ENCODE data around the gene ZNF532. TPM values are rescaled to one million over a fixed set of nuclear protein-coding genes. Genes with fewer than 3 reads are reported as not detected.
"Not testable (repeated sequence)": the region's sequence is repeated elsewhere in the genome, so short reads cannot be mapped to it uniquely, and the experiment has no call there.

The ZNF532 gene
- total RNA-seq = 39.7 and 41.3 TPM in 2 replicates

- TF ChIP-seq, protein P1, sequence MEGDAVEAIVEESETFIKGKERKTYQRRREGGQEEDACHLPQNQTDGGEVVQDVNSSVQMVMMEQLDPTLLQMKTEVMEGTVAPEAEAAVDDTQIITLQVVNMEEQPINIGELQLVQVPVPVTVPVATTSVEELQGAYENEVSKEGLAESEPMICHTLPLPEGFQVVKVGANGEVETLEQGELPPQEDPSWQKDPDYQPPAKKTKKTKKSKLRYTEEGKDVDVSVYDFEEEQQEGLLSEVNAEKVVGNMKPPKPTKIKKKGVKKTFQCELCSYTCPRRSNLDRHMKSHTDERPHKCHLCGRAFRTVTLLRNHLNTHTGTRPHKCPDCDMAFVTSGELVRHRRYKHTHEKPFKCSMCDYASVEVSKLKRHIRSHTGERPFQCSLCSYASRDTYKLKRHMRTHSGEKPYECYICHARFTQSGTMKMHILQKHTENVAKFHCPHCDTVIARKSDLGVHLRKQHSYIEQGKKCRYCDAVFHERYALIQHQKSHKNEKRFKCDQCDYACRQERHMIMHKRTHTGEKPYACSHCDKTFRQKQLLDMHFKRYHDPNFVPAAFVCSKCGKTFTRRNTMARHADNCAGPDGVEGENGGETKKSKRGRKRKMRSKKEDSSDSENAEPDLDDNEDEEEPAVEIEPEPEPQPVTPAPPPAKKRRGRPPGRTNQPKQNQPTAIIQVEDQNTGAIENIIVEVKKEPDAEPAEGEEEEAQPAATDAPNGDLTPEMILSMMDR (IDR thresholded peaks at IDR 0.05; ENCODE audit: insufficient read depth, low read length, severe bottlenecking) = no peak
- Histone ChIP-seq H3K36me3 (ENCODE audit: control insufficient read depth, insufficient read depth, low read length) (peaks cover 7% of the 10 kb centered on the region), H3K4me3 (ENCODE audit: low read depth, low read length) (peak within 1 kb of the TSS; percentile 44), H3K27me3 (ENCODE audit: control insufficient read depth, insufficient read depth, low read length) (no peaks in the 10 kb centered on the region)
- DNase-seq (ENCODE audit: low read depth) (peak; percentile 64), FAIRE-seq (peak; percentile 94)
Observed at GRCh38 chr18:58864146-58865032, at the start of gene ZNF532. Gene ZNF532, plus strand, starts transcription at chr18:58864877. CDS start in a region left out here.

GRCh38 chr18:58819051-58819450 lies 45.6 kb upstream of the ZNF532 start:
- Histone ChIP-seq H3K4me3 (ENCODE audit: low read depth, low read length) (no peak overlapping the region), H3K27me3 (ENCODE audit: control insufficient read depth, insufficient read depth, low read length) (no peaks in the 10 kb centered on the region), H3K36me3 (ENCODE audit: control insufficient read depth, insufficient read depth, low read length) (no peaks in the 10 kb centered on the region)
- TF ChIP-seq, protein P1 (IDR thresholded peaks at IDR 0.05; ENCODE audit: insufficient read depth, low read length, severe bottlenecking) = no peak
- FAIRE-seq (no peak), DNase-seq (ENCODE audit: low read depth) (no peak)

DNA sequence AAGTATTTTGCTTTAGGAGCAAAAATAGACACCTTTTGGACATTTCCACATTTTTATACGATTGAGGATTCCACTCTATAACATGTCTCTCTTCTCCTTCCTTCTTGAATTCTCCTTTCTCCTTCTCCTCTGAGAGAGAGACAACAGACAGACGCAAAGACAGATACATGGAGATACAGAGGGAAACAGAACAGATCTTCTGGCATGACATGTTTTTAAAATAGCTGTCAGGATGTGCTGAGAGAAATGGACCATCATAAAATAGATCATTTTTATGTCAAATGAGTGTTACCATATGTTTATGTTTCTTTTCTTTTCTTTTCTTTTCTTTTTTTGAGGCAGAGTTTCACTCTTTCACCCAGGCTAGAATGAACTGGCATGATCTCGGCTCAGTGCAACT lies 44.4 kb upstream of the ZNF532 start:
- TF ChIP-seq, protein P1 (IDR thresholded peaks at IDR 0.05; ENCODE audit: insufficient read depth, low read length, severe bottlenecking) = no peak

DNA sequence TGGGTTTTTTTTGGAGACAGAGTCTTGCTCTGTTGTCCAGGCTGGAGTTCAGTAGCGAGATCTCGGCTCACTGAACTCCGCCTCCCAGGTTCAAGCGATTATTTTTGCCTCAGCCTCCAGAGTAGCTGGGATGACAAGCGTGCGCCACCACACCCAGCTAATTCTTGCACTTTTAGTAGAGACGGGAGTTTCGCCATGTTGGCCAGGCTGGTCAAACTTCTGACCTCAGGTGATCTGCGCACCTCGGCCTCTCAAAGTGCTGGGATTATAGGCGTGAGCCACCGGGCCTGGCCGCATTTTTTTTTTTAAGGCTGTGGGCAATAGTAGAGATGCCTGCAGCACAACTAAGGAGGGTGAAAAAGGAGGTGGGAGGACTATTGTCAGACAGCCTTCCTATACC lies 41.7 kb upstream of the ZNF532 start:
- TF ChIP-seq, protein P1 (IDR thresholded peaks at IDR 0.05; ENCODE audit: insufficient read depth, low read length, severe bottlenecking) = no peak
- no peak for FAIRE-seq

More for the DNA sequence above, 44.4 kb upstream of the ZNF532 start:
- no peak for FAIRE-seq
- Histone ChIP-seq H3K4me3 (ENCODE audit: low read depth, low read length) (no peak overlapping the region), H3K36me3 (ENCODE audit: control insufficient read depth, insufficient read depth, low read length) (no peaks in the 10 kb centered on the region), H3K27me3 (ENCODE audit: control insufficient read depth, insufficient read depth, low read length) (no peaks in the 10 kb centered on the region)
- DNase-seq (ENCODE audit: low read depth) = no peak

DNA sequence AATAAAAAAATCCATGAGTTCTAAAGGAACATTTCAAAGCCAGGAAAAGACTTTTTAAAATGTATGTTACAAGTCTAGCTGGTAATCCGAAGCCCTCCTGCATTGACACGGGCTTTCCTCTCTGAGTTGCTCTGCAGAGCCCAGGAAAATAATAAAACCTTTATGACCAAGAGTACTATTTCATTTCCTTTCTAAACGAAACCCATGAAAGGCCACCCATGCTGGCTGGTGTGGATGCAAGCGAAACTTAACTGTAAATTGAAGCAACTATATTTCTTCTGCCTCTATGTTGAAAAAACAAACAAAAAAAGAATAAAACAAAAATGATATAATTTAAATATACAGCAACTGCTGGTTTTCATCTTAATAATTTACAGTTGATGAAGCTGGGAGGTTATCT lies 41.3 kb upstream of the ZNF532 start:
- Histone ChIP-seq H3K27me3 (ENCODE audit: control insufficient read depth, insufficient read depth, low read length) (no peaks in the 10 kb centered on the region), H3K4me3 (ENCODE audit: low read depth, low read length) (no peak overlapping the region), H3K36me3 (ENCODE audit: control insufficient read depth, insufficient read depth, low read length) (no peaks in the 10 kb centered on the region)
- TF ChIP-seq, protein P1 (IDR thresholded peaks at IDR 0.05; ENCODE audit: insufficient read depth, low read length, severe bottlenecking) = no peak
- DNase-seq (ENCODE audit: low read depth) = no peak
- no peak for FAIRE-seq

More for the DNA sequence above, 41.7 kb upstream of the ZNF532 start:
- Histone ChIP-seq H3K4me3 (ENCODE audit: low read depth, low read length) (no peak overlapping the region), H3K27me3 (ENCODE audit: control insufficient read depth, insufficient read depth, low read length) (no peaks in the 10 kb centered on the region), H3K36me3 (ENCODE audit: control insufficient read depth, insufficient read depth, low read length) (no peaks in the 10 kb centered on the region)
- DNase-seq (ENCODE audit: low read depth) = no peak

DNA sequence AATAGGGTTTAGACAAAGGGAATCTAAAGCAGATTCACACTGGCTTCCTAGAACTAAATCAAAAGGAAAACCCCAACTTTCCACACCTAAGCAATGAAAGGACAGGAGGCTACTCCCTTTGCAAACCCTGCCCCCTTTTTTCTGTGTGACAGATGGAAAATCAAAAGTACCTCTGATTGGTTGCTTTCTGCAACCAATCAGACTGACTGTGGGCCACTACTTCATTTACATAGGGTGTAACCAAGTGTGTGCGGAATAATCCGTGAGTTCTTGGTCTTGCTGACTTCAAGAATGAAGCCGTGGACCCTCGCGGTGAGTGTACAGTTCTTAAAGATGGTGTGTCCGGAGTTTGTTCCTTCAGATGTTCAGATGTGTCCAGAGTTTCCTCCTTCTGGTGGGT lies 37.8 kb upstream of the ZNF532 start:
- H3K36me3 ChIP-seq (ENCODE audit: control insufficient read depth, insufficient read depth, low read length); FAIRE-seq; H3K27me3 ChIP-seq (ENCODE audit: control insufficient read depth, insufficient read depth, low read length); DNase-seq (ENCODE audit: low read depth); H3K4me3 ChIP-seq (ENCODE audit: low read depth, low read length): not testable (repeated sequence)

All from bronchial epithelial cell (primary cell).